ENCODE data around the gene MPC1. TPM values are rescaled to one million over a fixed set of nuclear protein-coding genes. Genes with fewer than 3 reads are reported as not detected.
A peak's percentile ranks its signal among the peaks of the same experiment; 100 is the strongest.

Gene MPC1
- total and polyA plus RNA-seq, 5 donors from 2014 or later, result 25.7 to 92.1 (median 76.6) TPM

GRCh38 chr6:166412911-166413384, 30.2 kb upstream of the MPC1 start:
- Mint-ChIP-seq H3K27ac (peak overlapping the region; percentile 85 to 99 (median 97)), H3K27me3 (peaks cover 4% of the 10 kb centered on the region), H3K36me3 (peaks cover 14% of the 10 kb centered on the region), H3K4me1 (peaks cover 17 to 79% (median 61%) of the 10 kb centered on the region in 4 donors), H3K4me3 (peak overlapping the region in 3 of 4 donors; percentile 38 to 67 (median 66)), H3K9me3 (peaks cover 0 to 15% (median 2%) of the 10 kb centered on the region in 7 donors)
- Histone ChIP-seq H3K4me3 (ENCODE audit: low read depth, low read length) (no peak overlapping the region), H3K27ac (ENCODE audit: insufficient read depth, low read length, poor library complexity, severe bottlenecking) (no peak overlapping the region), H3K36me3 (ENCODE audit: control insufficient read depth, insufficient read depth, low read length) (no peaks in the 10 kb centered on the region), H3K4me1 (ENCODE audit: control insufficient read depth, insufficient read depth, low read length, poor library complexity, severe bottlenecking) (peaks cover 70% of the 10 kb centered on the region), H3K27me3 (ENCODE audit: control insufficient read depth, insufficient read depth, low read length) (no peaks in the 10 kb centered on the region), H3K9me3 (ENCODE audit: control insufficient read depth in 2 of 2, low read length in 2 of 2) (no peaks in the 10 kb centered on the region)
- ATAC-seq (ENCODE audit: low read depth in 2 of 2) (no peak), DNase-seq (no peak)

- Mint-ChIP-seq H3K27me3 (peaks cover 1% of the 10 kb centered on the region), H3K9me3 (peaks cover 0 to 15% (median 2%) of the 10 kb centered on the region in 7 donors), H3K27ac (peak overlapping the region; percentile 94 to 97 (median 96)), H3K36me3 (peaks cover 14% of the 10 kb centered on the region), H3K4me1 (peaks cover 16 to 73% (median 56%) of the 10 kb centered on the region in 4 donors), H3K4me3 (peak overlapping the region; percentile 78 to 89 (median 82))
- Histone ChIP-seq H3K4me1 (ENCODE audit: control insufficient read depth, insufficient read depth, low read length, poor library complexity, severe bottlenecking) (peaks cover 65% of the 10 kb centered on the region), H3K4me3 (ENCODE audit: low read depth, low read length) (peak overlapping the region; percentile 41), H3K27ac (ENCODE audit: insufficient read depth, low read length, poor library complexity, severe bottlenecking) (peak overlapping the region; percentile 56), H3K9me3 (ENCODE audit: control insufficient read depth in 2 of 2, low read length in 2 of 2) (no peaks in the 10 kb centered on the region), H3K27me3 (ENCODE audit: control insufficient read depth, insufficient read depth, low read length) (no peaks in the 10 kb centered on the region), H3K36me3 (ENCODE audit: control insufficient read depth, insufficient read depth, low read length) (no peaks in the 10 kb centered on the region)
- DNase-seq, result no peak
- no peak for ATAC-seq (ENCODE audit: low read depth in 2 of 2)
Measured at GRCh38 chr6:166412156-166412910, 29.6 kb upstream of the MPC1 start.

GRCh38 chr6:166411721-166412151, 29.0 kb upstream of the MPC1 start:
- Mint-ChIP-seq H3K4me1 (peaks cover 10 to 67% (median 50%) of the 10 kb centered on the region in 4 donors), H3K27ac (peak overlapping the region; percentile 94 to 97 (median 96)), H3K27me3 (no peaks in the 10 kb centered on the region), H3K36me3 (peaks cover 8% of the 10 kb centered on the region), H3K9me3 (peaks cover 0 to 11% (median 0%) of the 10 kb centered on the region in 7 donors), H3K4me3 (peak overlapping the region; percentile 78 to 89 (median 82))
- DNase-seq (peak in 2 of 3 donors; percentile 46 to 73), ATAC-seq (ENCODE audit: low read depth in 2 of 2) (peak; percentile 72 to 75)
- Histone ChIP-seq H3K36me3 (ENCODE audit: control insufficient read depth, insufficient read depth, low read length) (no peaks in the 10 kb centered on the region), H3K4me3 (ENCODE audit: low read depth, low read length) (peak overlapping the region; percentile 57), H3K27me3 (ENCODE audit: control insufficient read depth, insufficient read depth, low read length) (no peaks in the 10 kb centered on the region), H3K9me3 (ENCODE audit: control insufficient read depth in 2 of 2, low read length in 2 of 2) (no peaks in the 10 kb centered on the region), H3K27ac (ENCODE audit: insufficient read depth, low read length, poor library complexity, severe bottlenecking) (peak overlapping the region; percentile 56), H3K4me1 (ENCODE audit: control insufficient read depth, insufficient read depth, low read length, poor library complexity, severe bottlenecking) (peaks cover 59% of the 10 kb centered on the region)

- DNase-seq (no peak), ATAC-seq (ENCODE audit: low read depth in 2 of 2) (peak; percentile 10 to 28)
- Histone ChIP-seq H3K9me3 (ENCODE audit: control insufficient read depth in 2 of 2, low read length in 2 of 2) (no peaks in the 10 kb centered on the region), H3K4me3 (ENCODE audit: low read depth, low read length) (peak overlapping the region; percentile 57), H3K4me1 (ENCODE audit: control insufficient read depth, insufficient read depth, low read length, poor library complexity, severe bottlenecking) (peaks cover 54% of the 10 kb centered on the region), H3K27me3 (ENCODE audit: control insufficient read depth, insufficient read depth, low read length) (no peaks in the 10 kb centered on the region), H3K27ac (ENCODE audit: insufficient read depth, low read length, poor library complexity, severe bottlenecking) (peak overlapping the region; percentile 56), H3K36me3 (ENCODE audit: control insufficient read depth, insufficient read depth, low read length) (no peaks in the 10 kb centered on the region)
- H3K27ac Mint-ChIP-seq, result peak overlapping the region; percentile 94 to 97 (median 96)
- H3K4me1 Mint-ChIP-seq, result peaks cover 10 to 62% (median 45%) of the 10 kb centered on the region in 4 donors
- peak overlapping the region in 3 of 4 donors; percentile 78 to 83 (median 82) for H3K4me3 Mint-ChIP-seq
- peaks cover 6% of the 10 kb centered on the region for H3K36me3 Mint-ChIP-seq
- no peaks in the 10 kb centered on the region for H3K27me3 Mint-ChIP-seq
- peaks cover 0 to 7% (median 0%) of the 10 kb centered on the region in 7 donors for H3K9me3 Mint-ChIP-seq
Measured at GRCh38 chr6:166411271-166411670, 28.5 kb upstream of the MPC1 start.

- Mint-ChIP-seq H3K9me3 (no peaks in the 10 kb centered on the region), H3K36me3 (no peaks in the 10 kb centered on the region), H3K4me3 (peak overlapping the region in 3 of 4 donors; percentile 8 to 62 (median 26)), H3K27me3 (no peaks in the 10 kb centered on the region), H3K4me1 (peaks cover 10 to 55% (median 37%) of the 10 kb centered on the region in 4 donors), H3K27ac (peak overlapping the region; percentile 54 to 94 (median 70))
- no peaks in the 10 kb centered on the region for H3K27me3 ChIP-seq (ENCODE audit: control insufficient read depth, insufficient read depth, low read length)
- no peak overlapping the region for H3K27ac ChIP-seq (ENCODE audit: insufficient read depth, low read length, poor library complexity, severe bottlenecking)
- DNase-seq, result no peak
- H3K4me3 ChIP-seq (ENCODE audit: low read depth, low read length), result no peak overlapping the region
- peaks cover 46% of the 10 kb centered on the region for H3K4me1 ChIP-seq (ENCODE audit: control insufficient read depth, insufficient read depth, low read length, poor library complexity, severe bottlenecking)
- no peaks in the 10 kb centered on the region for H3K36me3 ChIP-seq (ENCODE audit: control insufficient read depth, insufficient read depth, low read length)
- ATAC-seq (ENCODE audit: low read depth in 2 of 2), result no peak
- H3K9me3 ChIP-seq (ENCODE audit: control insufficient read depth in 2 of 2, low read length in 2 of 2), result no peaks in the 10 kb centered on the region
Measured at GRCh38 chr6:166410426-166410935, 27.7 kb upstream of the MPC1 start.

- peak overlapping the region in 1 of 4 donors; percentile 21 for H3K4me3 Mint-ChIP-seq
- Histone ChIP-seq H3K27ac (ENCODE audit: insufficient read depth, low read length, poor library complexity, severe bottlenecking) (no peak overlapping the region), H3K27me3 (ENCODE audit: control insufficient read depth, insufficient read depth, low read length) (no peaks in the 10 kb centered on the region), H3K36me3 (ENCODE audit: control insufficient read depth, insufficient read depth, low read length) (no peaks in the 10 kb centered on the region), H3K4me3 (ENCODE audit: low read depth, low read length) (no peak overlapping the region), H3K4me1 (ENCODE audit: control insufficient read depth, insufficient read depth, low read length, poor library complexity, severe bottlenecking) (peaks cover 33% of the 10 kb centered on the region), H3K9me3 (ENCODE audit: control insufficient read depth in 2 of 2, low read length in 2 of 2) (no peaks in the 10 kb centered on the region)
- H3K27me3 Mint-ChIP-seq, result no peaks in the 10 kb centered on the region
- H3K36me3 Mint-ChIP-seq, result no peaks in the 10 kb centered on the region
- DNase-seq (no peak), ATAC-seq (ENCODE audit: low read depth in 2 of 2) (no peak)
- H3K9me3 Mint-ChIP-seq, result no peaks in the 10 kb centered on the region
- H3K4me1 Mint-ChIP-seq, result peaks cover 5 to 42% (median 26%) of the 10 kb centered on the region in 4 donors
- H3K27ac Mint-ChIP-seq, result peak overlapping the region in 1 of 3 donors; percentile 94
Measured at GRCh38 chr6:166408936-166409755, 26.4 kb upstream of the MPC1 start.

- Histone ChIP-seq H3K9me3 (ENCODE audit: control insufficient read depth in 2 of 2, low read length in 2 of 2) (no peaks in the 10 kb centered on the region), H3K4me3 (ENCODE audit: low read depth, low read length) (no peak overlapping the region), H3K27ac (ENCODE audit: insufficient read depth, low read length, poor library complexity, severe bottlenecking) (no peak overlapping the region), H3K27me3 (ENCODE audit: control insufficient read depth, insufficient read depth, low read length) (no peaks in the 10 kb centered on the region), H3K36me3 (ENCODE audit: control insufficient read depth, insufficient read depth, low read length) (no peaks in the 10 kb centered on the region), H3K4me1 (ENCODE audit: control insufficient read depth, insufficient read depth, low read length, poor library complexity, severe bottlenecking) (peaks cover 5% of the 10 kb centered on the region)
- DNase-seq (no peak), ATAC-seq (ENCODE audit: low read depth in 2 of 2) (no peak)
- Mint-ChIP-seq H3K27ac (peak overlapping the region in 1 of 3 donors; percentile 42), H3K4me1 (peaks cover 5 to 15% (median 12%) of the 10 kb centered on the region in 4 donors), H3K9me3 (no peaks in the 10 kb centered on the region), H3K27me3 (no peaks in the 10 kb centered on the region), H3K4me3 (peak overlapping the region in 1 of 4 donors; percentile 58), H3K36me3 (no peaks in the 10 kb centered on the region)
Measured at GRCh38 chr6:166406197-166406596, 23.5 kb upstream of the MPC1 start.
